PC-9 (cell line): ENCODE results near the gene XPNPEP1.

Experiments used
- EZH2 ChIP-seq: fragments of 200-600 bp; sonication (generic); IDR thresholded peaks from 2 replicates; pipeline ENCODE4 v1.8.0; 2017; ENCODE audit warnings: antibody characterized with exemption, low read depth
- TF ChIP-seq, protein P1 (sequence below): fragments of 200-600 bp; sonication (generic); conservative IDR thresholded peaks from 2 replicates; pipeline ENCODE4 v1.6.1; 2017; ENCODE audit warnings: mixed run types, antibody characterized with exemption, mild to moderate bottlenecking, moderate library complexity

DNA sequence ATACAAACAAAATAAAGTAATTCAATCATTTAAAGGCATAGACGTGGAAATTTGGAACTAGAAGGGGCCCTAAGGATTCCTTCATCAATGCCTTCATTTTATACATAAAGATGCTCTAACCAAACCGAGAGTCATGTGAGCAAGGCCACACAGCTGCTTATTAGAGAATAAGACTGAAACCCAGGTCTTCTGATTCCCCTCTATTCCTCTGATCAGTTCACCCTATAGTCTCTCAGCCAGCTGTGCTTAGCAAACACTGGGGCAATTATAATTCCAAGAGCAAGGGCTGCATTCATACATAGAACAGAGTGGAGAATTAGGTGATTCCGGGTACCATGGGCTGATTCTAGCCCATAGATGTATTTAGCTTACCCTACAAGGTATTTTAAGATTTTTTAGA is 9.7 kb upstream of the XPNPEP1 start:
- TF ChIP-seq EZH2, result no peak
- TF ChIP-seq, protein P1, sequence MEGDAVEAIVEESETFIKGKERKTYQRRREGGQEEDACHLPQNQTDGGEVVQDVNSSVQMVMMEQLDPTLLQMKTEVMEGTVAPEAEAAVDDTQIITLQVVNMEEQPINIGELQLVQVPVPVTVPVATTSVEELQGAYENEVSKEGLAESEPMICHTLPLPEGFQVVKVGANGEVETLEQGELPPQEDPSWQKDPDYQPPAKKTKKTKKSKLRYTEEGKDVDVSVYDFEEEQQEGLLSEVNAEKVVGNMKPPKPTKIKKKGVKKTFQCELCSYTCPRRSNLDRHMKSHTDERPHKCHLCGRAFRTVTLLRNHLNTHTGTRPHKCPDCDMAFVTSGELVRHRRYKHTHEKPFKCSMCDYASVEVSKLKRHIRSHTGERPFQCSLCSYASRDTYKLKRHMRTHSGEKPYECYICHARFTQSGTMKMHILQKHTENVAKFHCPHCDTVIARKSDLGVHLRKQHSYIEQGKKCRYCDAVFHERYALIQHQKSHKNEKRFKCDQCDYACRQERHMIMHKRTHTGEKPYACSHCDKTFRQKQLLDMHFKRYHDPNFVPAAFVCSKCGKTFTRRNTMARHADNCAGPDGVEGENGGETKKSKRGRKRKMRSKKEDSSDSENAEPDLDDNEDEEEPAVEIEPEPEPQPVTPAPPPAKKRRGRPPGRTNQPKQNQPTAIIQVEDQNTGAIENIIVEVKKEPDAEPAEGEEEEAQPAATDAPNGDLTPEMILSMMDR, result no peak
